ENCODE data around the gene LPAR6.
A peak's percentile ranks its signal among the peaks of the same experiment; 100 is the strongest.

- TF ChIP-seq CTCF (IDR thresholded peaks at IDR 0.05) = no peak
- TF ChIP-seq POLR2A (IDR thresholded peaks at IDR 0.05) = peak in 1 of 2 donors; percentile 83
Measured at GRCh38 chr13:48412881-48413351, at the start of gene LPAR6.
